ENCODE data around the gene PPP2R2C. TPM values are rescaled to one million over a fixed set of nuclear protein-coding genes. Genes with fewer than 3 reads are reported as not detected.

Gene PPP2R2C
- total RNA-seq (2022; extraction: Qiagen RNA extraction): 32.1 to 41.3 TPM (median 38.7 TPM) in 5 replicates

DNA sequence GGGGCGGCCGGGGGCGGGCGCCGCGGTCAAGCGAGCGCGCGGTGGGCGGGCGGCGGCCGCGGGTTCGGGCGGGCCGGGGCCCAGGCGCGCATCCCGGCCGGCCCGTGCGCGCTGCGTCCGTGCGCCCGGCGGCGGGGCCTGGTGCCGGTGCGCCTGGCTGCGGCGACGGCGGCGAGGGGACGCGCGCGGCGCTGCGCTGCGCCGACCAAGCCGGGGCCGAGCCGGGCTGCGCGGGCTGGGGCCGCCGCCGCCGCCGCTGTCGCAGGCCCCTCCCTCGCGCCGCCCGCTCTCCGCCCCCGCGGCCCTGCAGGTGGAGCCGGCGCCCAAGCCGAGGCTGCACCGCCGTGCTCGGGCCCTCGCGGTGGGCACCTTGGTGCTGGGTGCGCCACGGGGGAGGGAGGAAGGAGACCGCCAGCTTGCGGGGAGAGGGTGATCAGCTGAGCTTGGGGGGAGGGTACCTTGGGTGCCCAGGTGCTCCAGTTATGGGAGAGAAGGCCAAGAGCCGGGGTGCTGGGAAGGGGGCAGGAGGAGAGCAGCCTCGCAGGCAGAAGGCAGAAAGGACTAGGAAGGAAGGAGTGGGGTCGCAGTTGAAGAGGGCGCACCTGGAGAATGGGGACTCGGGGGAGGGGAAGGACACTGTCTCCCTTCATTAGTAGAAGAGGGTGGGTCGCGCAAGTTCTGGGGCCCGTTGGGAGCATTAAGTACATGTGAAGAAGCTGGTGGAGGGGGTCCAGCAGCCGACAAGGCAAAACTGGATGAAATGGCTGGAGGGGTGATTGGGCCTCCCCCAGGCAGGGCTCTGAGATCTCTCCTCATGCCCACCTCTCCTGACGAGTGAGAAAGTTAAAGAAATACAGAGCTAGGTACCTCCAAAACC is at the start of gene PPP2R2C:
TSS of gene PPP2R2C (minus strand) at position 228 of the 877 bp plus-strand sequence. CDS start 385 bp downstream, outside the sequence.

Other genes with a start within 250 kb of the PPP2R2C start
- gene WFS1, start 202.8 kb downstream of the PPP2R2C start, total RNA-seq (2022; extraction: Qiagen RNA extraction): 11.0 to 16.0 TPM (median 15.4 TPM) in 5 replicates
- gene MAN2B2, start 102.6 kb upstream of the PPP2R2C start, total RNA-seq (2022; extraction: Qiagen RNA extraction): 8.2 to 10.6 TPM (median 9.6 TPM) in 5 replicates
- 248 to 261 TPM (median 249 TPM) in 5 replicates for gene MRFAP1, start 168.1 kb upstream of the PPP2R2C start, total RNA-seq (2022; extraction: Qiagen RNA extraction)
- 32.2 to 75.0 TPM (median 64.2 TPM) in 5 replicates for gene S100P, start 221.3 kb upstream of the PPP2R2C start, total RNA-seq (2022; extraction: Qiagen RNA extraction)
- 30.9 to 36.6 TPM (median 34.0 TPM) in 5 replicates for gene MRFAP1L1, start 237.3 kb upstream of the PPP2R2C start, total RNA-seq (2022; extraction: Qiagen RNA extraction)
- gene BLOC1S4, start 243.6 kb upstream of the PPP2R2C start, total RNA-seq (2022; extraction: Qiagen RNA extraction): 11.5 to 17.1 TPM (median 16.0 TPM) in 5 replicates